VCaP (cell line): ENCODE measurements around the gene EMILIN2.
"Not testable (repeated sequence)": the region's sequence is repeated elsewhere in the genome, so short reads cannot be mapped to it uniquely, and the experiment has no call there.

ENCODE experiments used
- H3K27ac ChIP-seq: fragments of 450-650 bp; 2 replicates; pipeline ENCODE4 v1.5.1; 2017
- TF ChIP-seq, protein P1 (sequence below): fragments of 450-650 bp; conservative IDR thresholded peaks from 2 replicates; pipeline ENCODE4 v1.5.1; 2017; ENCODE audit warnings: mild to moderate bottlenecking, moderate library complexity

Gene EMILIN2

DNA sequence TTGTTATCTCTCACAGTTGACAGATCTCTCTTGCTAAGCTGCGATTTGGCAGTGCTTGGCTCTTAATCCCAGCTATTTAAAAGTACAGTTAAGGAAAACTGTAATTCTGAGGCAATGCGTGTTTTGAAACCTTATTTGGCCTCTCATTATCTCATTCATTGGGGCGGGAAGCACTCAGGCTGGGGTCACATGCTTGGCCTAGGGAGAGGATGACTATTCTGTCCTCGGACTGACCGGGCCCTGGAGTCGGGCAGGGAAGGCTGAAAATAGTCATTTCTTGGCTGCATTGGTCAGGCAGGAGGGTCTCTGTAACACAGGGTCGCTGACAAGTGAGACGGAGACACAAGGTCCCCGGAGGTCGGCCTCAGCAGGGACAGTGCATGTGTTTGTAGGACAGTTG, 20.2 kb upstream of the EMILIN2 start:
- H3K27ac ChIP-seq = no peak overlapping the region; the same call in 1 of the 2 replicates
- TF ChIP-seq, protein P1, sequence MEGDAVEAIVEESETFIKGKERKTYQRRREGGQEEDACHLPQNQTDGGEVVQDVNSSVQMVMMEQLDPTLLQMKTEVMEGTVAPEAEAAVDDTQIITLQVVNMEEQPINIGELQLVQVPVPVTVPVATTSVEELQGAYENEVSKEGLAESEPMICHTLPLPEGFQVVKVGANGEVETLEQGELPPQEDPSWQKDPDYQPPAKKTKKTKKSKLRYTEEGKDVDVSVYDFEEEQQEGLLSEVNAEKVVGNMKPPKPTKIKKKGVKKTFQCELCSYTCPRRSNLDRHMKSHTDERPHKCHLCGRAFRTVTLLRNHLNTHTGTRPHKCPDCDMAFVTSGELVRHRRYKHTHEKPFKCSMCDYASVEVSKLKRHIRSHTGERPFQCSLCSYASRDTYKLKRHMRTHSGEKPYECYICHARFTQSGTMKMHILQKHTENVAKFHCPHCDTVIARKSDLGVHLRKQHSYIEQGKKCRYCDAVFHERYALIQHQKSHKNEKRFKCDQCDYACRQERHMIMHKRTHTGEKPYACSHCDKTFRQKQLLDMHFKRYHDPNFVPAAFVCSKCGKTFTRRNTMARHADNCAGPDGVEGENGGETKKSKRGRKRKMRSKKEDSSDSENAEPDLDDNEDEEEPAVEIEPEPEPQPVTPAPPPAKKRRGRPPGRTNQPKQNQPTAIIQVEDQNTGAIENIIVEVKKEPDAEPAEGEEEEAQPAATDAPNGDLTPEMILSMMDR = no peak

DNA sequence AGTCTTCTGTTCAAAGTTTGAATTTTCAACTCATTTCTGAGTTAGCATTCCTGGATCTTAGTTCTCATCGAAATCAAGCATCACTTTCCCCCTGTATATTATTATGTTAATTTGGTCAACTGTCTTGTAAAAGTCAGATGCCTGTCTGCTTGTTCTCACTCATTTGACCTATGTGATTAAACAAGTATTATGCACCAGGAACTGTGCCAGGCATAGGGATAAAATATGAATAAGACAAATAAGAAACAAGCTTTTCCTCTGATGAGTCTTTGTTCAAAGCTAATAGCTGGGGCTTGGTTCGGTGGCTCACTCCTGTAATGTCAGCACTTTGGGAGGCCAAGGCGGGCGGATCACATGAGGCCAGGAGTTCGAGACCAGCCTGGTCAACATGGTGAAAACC, 19.7 kb upstream of the EMILIN2 start:
- peak overlapping the region; percentile 19; the same call in 1 of the 2 replicates for H3K27ac ChIP-seq
- TF ChIP-seq, protein P1 = no peak

DNA sequence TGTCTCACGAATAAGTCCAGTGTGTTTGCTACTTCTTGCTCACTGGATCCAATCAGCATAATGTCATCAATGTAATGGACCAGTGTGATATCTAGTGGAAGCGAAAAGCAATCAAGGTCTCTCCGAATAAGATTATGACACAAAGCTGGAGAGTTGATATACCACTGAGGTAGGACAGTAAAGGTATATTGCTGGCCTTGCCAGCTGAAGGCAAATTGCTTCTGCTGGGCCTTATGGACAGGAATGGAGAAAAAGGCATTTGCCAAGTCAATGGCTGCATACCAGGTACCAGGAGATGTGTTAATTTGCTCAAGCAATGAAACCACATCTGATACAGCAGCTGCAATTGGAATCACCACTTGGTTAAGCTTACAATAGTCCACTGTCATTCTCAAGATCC, 10.7 kb upstream of the EMILIN2 start:
- H3K27ac ChIP-seq = not testable (repeated sequence)

DNA sequence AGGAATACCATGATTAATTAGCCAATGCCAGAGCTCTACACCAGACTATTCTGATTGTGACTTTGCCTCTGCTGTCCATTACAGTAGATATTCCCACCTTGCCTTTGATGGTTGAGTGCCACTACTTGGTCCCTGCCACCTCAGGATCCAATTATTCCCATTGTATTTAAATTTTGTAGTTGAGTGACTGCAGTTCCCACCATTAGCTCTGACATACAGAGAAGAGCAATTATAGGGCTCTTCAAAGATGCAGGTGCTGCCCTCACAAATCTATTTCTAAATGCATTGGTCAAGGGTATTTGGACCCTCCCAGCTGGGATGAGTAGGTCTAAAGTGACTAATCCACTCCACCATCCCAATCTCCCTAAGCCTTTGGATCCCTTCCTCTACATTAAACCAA, 9.5 kb upstream of the EMILIN2 start:
- H3K27ac ChIP-seq = not testable (repeated sequence)

DNA sequence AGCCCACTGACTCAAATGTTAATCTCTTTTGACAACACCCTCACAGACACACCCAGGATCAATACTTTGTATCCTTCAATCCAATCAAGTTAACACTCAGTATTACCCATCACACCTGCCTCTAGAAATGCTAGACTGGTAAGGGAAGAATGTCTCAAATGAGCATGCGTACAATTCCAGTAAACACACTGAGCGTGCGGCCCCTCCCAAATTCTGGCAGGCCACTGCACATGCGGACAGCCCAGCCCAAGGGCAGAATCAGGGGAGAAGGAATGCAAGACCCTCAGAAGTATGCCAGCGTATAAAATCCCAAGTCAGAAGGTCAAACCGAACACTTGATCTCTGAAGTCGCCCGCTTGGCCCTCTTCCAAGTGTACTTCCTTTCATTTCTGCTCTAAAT, 7.6 kb upstream of the EMILIN2 start:
- TF ChIP-seq, protein P1 = no peak
- H3K27ac ChIP-seq = no peak overlapping the region

DNA sequence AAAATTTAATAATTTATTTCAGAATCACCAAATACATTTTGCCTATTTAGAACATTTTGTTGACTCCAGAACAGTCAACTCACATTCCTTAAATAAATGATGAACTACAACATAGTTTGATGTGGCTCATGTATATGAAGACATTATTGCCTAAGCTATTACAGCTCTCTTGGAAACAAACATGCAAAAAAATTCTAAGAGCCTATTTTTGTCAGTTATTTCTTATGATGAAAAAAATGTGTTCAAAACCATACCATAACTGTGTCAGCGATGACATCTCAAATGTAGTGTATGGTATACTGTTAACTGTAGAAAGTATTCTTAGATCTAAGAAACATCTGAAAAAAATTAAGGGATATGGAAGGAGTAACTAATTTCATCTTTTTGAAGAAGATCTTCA, 6.3 kb upstream of the EMILIN2 start:
- TF ChIP-seq, protein P1 = no peak
- H3K27ac ChIP-seq = no peak overlapping the region

DNA sequence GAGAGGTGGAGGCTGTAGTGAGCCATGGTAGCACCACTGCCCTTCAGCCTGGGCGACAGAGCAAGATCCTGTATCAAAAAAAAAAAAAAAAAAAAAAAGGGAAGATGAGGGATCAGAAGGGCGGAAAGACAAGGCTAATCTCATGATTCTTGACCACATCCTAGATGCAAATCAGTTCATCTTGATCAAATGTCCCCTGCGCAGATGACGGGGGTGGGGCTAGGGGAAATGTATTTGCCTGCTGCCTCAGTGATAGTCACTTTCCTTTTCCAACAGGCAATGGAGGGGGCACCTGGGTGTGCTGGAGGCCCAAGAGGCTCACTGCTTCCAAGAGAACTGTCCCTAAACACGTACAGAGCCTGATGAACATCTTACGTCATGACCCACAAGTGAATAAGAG, 3.7 kb upstream of the EMILIN2 start:
- TF ChIP-seq, protein P1 = no peak

DNA sequence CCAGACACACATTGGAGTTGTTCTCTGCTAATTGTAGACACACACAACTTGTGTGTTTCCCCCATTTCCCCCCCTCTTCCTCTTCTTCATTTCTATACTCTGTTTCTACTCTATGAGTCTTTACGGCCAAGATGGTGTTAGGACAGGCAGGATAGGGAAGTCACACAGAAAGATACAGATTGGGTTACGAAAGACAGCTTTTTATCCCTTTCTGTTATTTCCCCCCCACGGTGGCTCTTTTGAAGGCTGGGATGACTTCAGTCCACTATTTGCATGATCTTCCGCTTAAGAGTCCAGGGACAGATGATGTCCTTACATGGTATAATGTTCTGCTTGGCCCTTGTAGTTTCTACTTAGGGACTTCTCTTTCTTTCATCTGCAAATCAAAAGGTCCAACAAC, 1.6 kb upstream of the EMILIN2 start:
- no peak overlapping the region for H3K27ac ChIP-seq
- TF ChIP-seq, protein P1 = no peak

More for the DNA sequence above, 3.7 kb upstream of the EMILIN2 start:
- H3K27ac ChIP-seq = no peak overlapping the region
